Fibroblast of skin of right biceps (primary cell): Measurements from ENCODE around the gene LBHD2.
"Not testable (repeated sequence)": the region's sequence is repeated elsewhere in the genome, so short reads cannot be mapped to it uniquely, and the experiment has no call there.

Experiments used
- DNase-seq: peaks from one replicate; pipeline ENCODE4 v3.0.0-alpha.2; 2013

The LBHD2 gene

DNA sequence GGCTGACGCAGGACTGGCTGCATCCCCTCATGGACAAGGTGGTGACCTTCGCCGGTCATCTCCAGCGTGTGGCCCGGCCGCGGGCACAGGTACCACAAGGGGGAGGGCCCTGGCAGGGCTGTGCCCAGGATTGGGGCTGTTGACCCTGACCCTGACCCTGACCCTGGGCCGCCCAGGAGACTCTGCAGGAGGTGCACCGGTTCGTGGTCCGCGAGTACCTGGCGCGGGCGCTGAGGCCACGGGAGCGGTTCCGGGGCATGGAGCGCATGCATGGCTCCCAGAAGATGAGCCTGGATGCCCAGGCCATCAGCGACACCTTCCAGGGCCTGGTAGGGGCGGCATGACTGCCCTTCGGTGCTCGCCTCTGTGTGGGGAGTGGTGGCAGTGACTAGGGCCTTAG is 23.4 kb downstream of the LBHD2 start:
- DNase-seq: no peak

- DNase-seq: peak; percentile 39
Measured at GRCh38 chr14:103107941-103108748, 24.1 kb downstream of the LBHD2 start.

GRCh38 chr14:103108749-103109207 is 24.8 kb downstream of the LBHD2 start:
- DNase-seq: peak; percentile 45

DNA sequence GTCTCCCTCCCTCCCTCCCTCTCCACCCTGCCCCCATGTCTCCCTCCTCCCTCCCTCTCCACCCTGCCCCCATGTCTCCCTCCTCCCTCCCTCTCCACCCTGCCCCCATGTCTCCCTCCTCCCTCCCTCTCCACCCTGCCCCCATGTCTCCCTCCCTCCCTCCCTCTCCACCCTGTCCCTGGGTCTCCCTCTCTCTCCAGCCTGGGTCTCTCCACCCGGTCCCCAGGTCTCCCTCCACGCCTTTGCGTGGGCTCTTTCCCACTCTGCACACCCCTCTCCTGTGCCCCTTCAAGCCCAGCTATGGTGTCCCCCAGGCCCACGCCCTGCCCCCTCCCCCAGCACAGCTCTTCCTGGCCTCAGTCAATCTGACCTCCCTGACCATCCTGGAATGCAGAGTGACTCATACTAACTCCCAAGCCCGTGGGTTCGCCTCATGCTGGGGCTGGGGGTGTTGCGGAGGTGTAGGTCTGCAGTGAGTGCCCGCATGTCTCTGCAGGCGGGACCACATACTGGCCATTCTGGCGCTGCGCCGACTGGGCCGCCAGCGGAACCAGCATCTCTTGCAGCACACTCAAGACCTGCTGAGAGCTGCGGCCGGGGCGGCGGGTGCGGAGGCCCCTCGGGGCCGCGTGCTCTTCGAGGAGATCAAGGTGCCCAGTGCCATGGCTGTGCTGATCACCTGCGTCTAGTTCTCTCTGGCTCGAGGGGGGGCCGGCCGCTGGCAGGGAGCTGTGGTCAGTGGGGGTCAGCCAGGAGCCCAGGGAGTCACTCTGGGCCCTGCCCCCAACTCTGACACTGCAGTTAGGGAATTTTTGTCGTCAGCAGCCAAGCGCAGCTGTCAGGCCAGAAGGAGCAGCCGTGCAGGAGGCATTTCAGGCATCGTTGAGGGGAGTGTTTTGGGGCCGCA is 25.8 kb downstream of the LBHD2 start:
- DNase-seq: peak; percentile 73

- DNase-seq: no peak
Measured at GRCh38 chr14:103110681-103111231, 26.7 kb downstream of the LBHD2 start.

DNA sequence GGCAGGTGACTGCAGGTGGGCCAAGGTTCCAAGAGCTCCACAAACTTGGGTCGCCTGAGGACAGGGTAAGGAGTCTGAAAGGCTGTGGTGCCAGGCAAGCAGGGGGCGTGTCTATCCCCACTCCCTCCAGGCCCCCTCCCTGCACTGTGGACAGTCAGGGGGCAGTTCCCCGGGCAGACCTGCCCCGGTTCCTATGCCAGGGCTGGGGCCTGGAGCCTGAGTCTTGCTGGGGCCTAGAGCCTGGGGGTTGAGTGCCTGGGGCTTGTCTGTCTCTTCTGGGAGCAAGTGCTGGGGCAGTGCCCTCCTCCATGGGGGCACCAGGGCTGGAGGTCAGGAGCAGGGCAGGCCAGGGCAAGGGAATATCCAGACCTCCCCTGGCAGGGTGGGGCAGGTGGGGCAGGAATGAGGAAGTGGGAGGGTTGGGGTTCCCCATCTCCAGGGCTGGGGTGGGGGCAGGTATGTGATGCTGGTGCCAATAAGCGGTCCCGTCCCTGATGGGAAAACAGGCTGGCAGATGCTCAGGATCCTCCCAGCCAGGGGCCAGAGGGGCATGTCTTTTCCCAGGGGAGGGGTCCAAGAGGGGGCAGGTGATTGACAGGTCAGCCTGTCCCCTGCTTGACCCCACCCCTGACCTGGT is 27.3 kb downstream of the LBHD2 start:
- no peak for DNase-seq

DNA sequence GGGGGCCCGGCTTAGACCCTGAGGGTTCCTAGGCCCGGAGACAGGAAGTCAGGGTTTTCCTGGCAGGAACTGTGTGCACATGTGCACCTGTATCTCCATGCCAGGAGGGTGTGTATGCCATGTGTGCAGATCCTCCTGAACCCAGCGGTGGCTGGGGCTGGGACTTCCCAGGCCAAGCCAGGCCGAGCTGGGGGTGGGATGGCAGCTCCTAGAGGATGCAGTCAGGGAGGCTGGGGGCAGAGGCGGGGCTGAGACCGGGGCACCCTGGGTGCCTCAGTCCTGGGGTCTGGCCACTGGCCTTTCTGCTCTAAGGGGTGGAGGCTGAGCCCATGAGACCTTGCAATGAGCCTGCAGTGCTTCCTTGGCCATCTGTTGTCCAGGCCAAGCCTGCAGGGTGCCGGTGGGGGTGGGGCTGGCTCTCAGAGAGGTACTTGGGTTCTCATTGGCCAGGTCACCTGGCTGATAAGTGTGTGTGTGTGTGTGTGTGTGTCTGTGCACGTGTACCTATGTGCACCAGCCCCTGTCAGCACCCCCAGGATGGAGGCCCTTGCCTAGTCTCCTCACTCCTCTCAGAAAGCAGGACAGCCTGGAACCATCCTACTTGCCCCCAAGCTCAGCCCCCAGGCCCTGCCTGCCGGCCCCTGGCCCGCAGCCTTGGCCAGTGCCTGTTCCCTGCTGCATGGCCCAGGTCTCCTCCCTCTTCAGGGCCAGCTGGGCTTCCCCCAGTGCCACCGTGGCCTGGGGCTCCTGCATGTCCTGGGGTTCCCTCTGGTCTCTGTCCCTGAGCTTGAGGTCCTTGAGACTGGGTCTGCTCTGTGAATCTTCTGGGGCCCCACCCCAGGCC is 28.6 kb downstream of the LBHD2 start:
- no peak for DNase-seq

GRCh38 chr14:103113303-103113702 is 29.3 kb downstream of the LBHD2 start:
- DNase-seq: no peak

GRCh38 chr14:103113774-103114173 is 29.8 kb downstream of the LBHD2 start:
- no peak for DNase-seq

- DNase-seq: not testable (repeated sequence)
Measured at GRCh38 chr14:103115086-103115679, 31.2 kb downstream of the LBHD2 start.

GRCh38 chr14:103115845-103116572 is 32.0 kb downstream of the LBHD2 start:
- DNase-seq: no peak

GRCh38 chr14:103116636-103117035 is 32.6 kb downstream of the LBHD2 start:
- DNase-seq: no peak

DNA sequence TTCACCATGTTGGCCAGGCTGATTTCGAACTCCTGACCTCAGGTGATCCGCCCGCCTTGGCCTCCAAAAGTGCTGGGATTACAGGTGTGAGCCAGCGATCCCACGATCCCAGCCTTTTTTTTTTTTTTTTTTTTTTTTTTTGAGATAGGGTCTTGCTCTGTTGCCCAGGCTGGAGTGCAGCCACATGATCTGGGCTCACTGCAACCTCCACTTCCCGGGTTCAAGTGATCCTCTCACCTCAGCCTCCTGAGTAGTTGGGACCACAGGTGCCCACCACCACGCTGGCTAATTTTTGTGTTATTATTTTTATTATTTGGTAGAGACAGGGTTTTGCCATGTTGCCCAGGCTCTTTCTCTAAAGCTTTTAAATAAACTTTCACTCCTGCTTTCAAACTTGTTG is 33.5 kb downstream of the LBHD2 start:
- not testable (repeated sequence) for DNase-seq

DNA sequence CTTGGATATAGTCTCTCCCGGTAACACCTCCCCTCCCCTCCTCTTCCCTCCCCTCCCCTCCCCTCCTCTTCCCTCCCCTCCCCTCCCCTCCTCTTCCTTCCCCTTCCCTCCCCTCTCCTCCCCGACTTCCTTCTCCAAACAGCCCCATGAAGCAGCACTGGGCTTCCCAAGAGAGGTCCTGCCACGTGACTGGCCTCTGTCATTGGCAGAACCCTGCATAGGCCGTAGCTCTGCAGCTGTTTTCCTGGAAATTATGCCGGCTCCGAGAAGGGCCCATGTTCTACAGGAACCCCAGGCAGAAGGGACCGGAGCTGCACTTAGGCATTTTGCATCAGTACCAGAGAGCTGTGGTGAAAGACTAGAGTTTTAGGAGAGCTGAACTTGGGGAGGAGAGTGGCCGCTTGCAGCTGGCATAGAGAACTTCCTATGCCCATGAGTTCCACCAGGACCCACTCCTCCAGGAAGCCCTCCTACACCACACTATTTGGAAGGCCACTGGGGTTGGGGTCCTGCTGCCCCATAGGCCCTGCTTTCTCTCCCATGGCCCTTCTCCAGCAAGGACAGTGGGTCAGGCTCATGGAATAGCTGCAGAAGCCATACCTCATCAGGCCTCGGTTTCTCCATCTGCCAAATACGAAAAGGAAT is 34.1 kb downstream of the LBHD2 start:
- peak; percentile 31 for DNase-seq

DNA sequence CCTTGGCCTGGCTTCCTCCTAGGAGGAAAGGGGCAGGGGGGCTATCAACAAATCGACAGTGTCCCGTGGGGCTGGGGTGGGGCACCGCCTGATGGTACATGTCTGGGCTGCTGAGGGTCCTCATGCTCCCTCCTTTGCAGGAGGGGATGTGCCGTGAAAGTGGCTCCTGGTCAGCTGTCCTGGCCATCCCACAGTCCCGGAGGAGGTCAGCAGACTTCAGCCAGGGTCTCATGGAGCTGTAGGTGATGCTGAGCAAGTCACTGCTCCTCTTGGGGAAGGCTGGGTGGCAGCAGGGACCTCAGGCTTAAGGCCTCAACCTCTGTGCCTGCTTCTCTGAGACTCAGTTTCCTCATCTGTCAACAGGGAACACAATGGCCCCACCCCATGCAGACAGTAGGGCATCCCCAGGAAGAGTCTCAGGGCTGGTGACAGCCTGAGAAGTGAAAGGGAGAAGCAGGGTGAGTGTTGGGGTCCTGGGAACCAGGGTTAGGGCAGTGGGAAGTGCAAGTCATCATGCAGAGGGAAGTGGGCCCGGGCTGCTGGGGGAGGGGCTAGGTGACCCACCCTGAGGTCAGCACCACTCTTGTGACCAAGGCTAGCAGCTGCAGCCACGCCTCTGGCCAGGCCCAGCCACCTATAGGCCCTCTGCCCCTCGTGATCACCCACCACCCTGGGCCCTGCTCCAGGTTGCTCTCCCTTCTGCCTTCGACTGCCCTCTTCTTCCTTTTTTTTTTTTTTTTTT is 34.8 kb downstream of the LBHD2 start:
- DNase-seq: no peak

- DNase-seq: not testable (repeated sequence)
Measured at GRCh38 chr14:103119527-103119926, 35.5 kb downstream of the LBHD2 start.

DNA sequence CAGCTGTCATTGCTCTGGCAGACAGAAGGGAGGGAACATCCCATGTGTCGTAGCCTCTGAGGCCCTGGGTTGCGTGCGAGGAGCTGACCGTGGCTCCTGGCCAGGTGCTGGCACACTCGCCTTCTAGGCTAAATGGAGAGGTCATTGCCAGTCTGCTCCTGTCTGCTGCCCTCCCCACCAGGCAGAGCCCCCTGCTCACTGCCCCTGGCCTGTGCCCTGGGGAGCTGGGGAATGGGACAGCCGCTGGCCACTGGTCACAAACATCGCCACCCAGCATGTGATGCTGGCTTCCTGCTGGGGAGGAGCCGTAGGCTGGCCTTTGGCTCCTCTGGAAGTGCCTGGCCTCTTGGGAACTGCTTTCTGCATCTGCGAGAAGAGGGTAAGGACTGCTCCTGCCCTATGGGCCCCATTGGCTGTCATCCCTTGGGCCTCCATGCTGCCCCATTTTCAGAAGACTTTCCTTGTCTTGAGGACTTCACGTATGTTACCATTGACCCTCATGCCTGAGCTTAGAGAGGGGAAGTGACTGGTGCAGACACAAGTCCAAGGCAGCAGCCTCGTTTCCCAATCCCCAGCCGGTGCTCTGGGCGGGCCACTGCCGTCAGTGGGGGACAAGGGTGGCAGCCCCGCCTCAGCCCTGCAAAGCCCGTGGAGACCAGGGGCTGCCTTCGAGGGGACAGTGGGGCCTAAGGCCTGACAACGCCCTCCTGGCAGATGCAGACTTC is 37.3 kb downstream of the LBHD2 start:
- no peak for DNase-seq

GRCh38 chr14:103121846-103122584 is 38.0 kb downstream of the LBHD2 start:
- peak; percentile 85 for DNase-seq
